Measurements from ENCODE around the gene NRXN3.

NRXN3 gene

DNA sequence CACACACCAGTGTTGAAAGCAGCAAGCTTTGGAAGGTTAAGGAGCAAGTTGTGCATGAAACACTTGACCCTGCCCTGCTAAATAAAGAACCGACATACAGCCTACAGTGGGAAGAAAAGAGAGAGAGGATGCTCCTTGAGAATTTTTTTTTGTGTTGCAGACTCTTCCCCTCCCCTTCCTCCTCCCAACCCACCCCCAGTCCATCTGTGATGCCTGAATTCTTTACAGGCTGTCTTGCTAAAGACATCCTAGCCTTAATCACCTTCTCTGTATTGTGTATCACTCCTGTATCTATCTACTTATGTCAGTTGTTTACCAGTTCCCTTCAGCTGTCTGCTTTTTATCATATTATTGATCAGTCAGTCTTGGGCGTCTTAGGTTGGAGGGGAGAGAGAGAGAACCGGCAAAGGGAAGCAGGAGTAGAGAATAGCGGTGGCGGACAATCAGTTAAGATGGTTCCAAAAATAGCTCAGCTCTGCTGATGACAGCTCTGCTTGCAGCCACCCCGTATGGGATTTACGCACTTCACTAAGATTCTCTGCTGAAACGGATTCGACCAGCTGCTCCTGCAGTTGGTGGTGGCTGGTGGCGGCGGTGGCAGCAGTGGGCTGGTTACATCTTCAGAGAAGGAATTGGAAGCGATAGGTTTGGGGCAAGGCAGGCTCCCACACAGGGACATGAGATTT lies 664.7 kb downstream of the NRXN3 start:
- Mint-ChIP-seq H3K4me1 (peaks cover 11% of the 10 kb centered on the region), H3K9me3 (no peaks in the 10 kb centered on the region), H3K4me3 (peak overlapping the region in 1 of 3 experiments; percentile 2), H3K27ac (no peak overlapping the region), H3K36me3 (ENCODE audit: low read depth) (no peaks in the 10 kb centered on the region), H3K27me3 (ENCODE audit: low read depth) (peaks cover 29% of the 10 kb centered on the region)
- TF ChIP-seq, protein P1, sequence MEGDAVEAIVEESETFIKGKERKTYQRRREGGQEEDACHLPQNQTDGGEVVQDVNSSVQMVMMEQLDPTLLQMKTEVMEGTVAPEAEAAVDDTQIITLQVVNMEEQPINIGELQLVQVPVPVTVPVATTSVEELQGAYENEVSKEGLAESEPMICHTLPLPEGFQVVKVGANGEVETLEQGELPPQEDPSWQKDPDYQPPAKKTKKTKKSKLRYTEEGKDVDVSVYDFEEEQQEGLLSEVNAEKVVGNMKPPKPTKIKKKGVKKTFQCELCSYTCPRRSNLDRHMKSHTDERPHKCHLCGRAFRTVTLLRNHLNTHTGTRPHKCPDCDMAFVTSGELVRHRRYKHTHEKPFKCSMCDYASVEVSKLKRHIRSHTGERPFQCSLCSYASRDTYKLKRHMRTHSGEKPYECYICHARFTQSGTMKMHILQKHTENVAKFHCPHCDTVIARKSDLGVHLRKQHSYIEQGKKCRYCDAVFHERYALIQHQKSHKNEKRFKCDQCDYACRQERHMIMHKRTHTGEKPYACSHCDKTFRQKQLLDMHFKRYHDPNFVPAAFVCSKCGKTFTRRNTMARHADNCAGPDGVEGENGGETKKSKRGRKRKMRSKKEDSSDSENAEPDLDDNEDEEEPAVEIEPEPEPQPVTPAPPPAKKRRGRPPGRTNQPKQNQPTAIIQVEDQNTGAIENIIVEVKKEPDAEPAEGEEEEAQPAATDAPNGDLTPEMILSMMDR (IDR thresholded peaks at IDR 0.05; ENCODE audit: unreplicated experiment in 3 of 3), result no peak

DNA sequence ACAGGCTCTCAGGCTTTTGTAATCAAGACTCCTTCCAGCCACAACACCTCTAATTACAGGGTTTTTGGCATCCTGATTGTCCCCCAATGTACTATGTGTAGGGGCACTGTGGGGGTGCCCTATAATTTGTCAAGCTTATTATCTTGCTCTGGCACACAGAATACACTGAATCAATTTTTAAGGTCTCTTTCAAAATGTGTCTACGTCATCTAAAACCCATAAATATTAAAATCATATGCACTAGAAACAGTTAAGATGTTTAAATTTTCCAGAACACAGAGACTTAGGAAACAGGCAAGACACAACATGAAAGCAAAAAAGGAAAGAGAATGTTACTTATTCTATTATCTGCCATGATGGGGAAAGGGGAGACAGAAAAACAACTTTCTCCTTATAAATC lies 665.7 kb downstream of the NRXN3 start:
- H3K27me3 Mint-ChIP-seq (ENCODE audit: low read depth), result peaks cover 29% of the 10 kb centered on the region
- peaks cover 11% of the 10 kb centered on the region for H3K4me1 Mint-ChIP-seq
- TF ChIP-seq, protein P1 (IDR thresholded peaks at IDR 0.05; ENCODE audit: unreplicated experiment in 3 of 3), result no peak
- no peaks in the 10 kb centered on the region for H3K36me3 Mint-ChIP-seq (ENCODE audit: low read depth)
- H3K9me3 Mint-ChIP-seq, result no peaks in the 10 kb centered on the region
- H3K27ac Mint-ChIP-seq, result no peak overlapping the region
- H3K4me3 Mint-ChIP-seq, result no peak overlapping the region

DNA sequence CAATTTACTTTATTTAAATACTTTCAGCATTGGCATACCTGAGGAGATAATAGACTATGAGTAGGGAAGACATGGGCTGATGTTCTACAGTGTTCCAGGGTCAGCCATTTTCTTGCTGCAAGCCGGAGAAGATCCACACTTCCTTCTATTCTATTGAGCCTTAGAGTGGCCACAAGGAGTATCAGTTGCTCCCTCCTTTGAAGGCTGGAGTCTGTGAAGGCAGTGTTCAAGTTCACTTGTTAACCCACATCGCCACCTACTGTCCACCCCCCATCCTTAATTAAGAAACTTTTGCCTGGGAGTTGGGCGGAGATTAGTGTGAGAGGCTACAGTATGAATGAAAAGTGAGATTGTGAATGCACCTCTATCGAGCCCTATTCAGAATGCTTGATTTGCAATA lies 666.6 kb downstream of the NRXN3 start:
- H3K27me3 Mint-ChIP-seq (ENCODE audit: low read depth), result peaks cover 29% of the 10 kb centered on the region
- H3K36me3 Mint-ChIP-seq (ENCODE audit: low read depth), result no peaks in the 10 kb centered on the region
- TF ChIP-seq, protein P1 (IDR thresholded peaks at IDR 0.05; ENCODE audit: unreplicated experiment in 3 of 3), result peak; percentile 23 to 59 (median 39)
- no peak overlapping the region for H3K4me3 Mint-ChIP-seq
- no peaks in the 10 kb centered on the region for H3K9me3 Mint-ChIP-seq
- H3K4me1 Mint-ChIP-seq, result peaks cover 11% of the 10 kb centered on the region
- H3K27ac Mint-ChIP-seq, result no peak overlapping the region

DNA sequence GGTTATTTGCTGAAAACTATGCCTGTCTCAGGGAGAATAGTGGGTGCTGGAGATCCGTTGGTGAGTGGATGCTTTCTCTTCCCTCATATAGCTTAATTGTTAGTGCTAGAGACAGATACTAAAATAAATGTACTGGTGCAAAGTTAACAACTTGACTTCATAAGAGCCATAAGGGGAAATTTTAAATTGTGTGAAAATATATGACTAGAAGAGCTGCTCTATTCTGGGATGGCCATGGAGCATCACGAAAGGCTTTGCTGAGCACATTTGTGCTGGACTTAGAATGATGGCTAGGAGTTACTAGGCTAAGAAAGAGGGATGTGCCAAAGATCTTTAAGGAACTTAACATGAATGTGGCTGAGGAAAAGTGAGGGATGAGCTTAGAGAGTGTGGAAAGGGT lies 668.8 kb downstream of the NRXN3 start:
- Mint-ChIP-seq H3K4me1 (peaks cover 11% of the 10 kb centered on the region), H3K4me3 (no peak overlapping the region), H3K27me3 (ENCODE audit: low read depth) (peaks cover 20% of the 10 kb centered on the region), H3K36me3 (ENCODE audit: low read depth) (no peaks in the 10 kb centered on the region), H3K27ac (no peak overlapping the region), H3K9me3 (no peaks in the 10 kb centered on the region)
- TF ChIP-seq, protein P1 (IDR thresholded peaks at IDR 0.05; ENCODE audit: unreplicated experiment in 3 of 3), result no peak

DNA sequence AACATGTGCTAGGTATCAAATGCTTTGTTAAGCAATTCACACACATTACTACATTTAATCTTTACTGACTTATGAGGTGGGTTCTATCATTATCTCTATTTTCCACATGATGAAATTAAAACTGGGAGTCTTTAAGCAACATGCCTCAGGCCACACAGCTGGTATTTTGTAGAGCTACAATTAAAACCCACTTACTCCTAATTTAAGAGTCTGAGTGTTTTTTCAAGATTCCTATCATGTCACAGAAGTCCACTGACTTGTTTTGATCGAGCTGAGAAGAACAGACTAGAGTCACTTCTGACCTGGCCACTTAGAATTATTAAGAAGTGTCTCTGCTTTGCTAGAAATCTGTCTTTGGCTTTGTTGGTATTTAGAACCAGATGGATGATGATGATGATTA lies 670.7 kb downstream of the NRXN3 start:
- H3K27ac Mint-ChIP-seq, result no peak overlapping the region
- no peak overlapping the region for H3K4me3 Mint-ChIP-seq
- H3K4me1 Mint-ChIP-seq, result no peaks in the 10 kb centered on the region
- peaks cover 11% of the 10 kb centered on the region for H3K27me3 Mint-ChIP-seq (ENCODE audit: low read depth)
- TF ChIP-seq, protein P1 (IDR thresholded peaks at IDR 0.05; ENCODE audit: unreplicated experiment in 3 of 3), result no peak
- H3K36me3 Mint-ChIP-seq (ENCODE audit: low read depth), result no peaks in the 10 kb centered on the region
- H3K9me3 Mint-ChIP-seq, result no peaks in the 10 kb centered on the region

DNA sequence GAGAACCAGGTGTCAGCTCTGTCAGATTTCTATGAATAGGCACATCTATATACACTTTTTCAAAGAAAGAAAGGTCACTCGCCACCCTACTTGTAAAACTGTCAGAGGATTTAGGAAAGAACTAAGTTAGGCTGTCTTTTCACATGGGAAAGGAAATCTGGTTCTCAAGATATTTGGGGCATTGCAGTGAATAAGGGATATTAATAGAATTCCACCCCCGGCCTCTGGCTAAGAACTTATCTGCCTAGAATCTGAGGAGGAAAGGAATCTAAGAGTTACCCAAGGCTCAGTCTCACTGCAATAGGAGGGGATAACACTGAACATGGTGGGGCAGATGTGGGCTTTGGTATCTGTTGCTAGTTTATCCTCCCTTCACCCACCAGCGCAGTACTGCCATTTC lies 677.6 kb downstream of the NRXN3 start:
- Mint-ChIP-seq H3K27ac (no peak overlapping the region), H3K4me1 (no peaks in the 10 kb centered on the region), H3K4me3 (no peak overlapping the region), H3K9me3 (no peaks in the 10 kb centered on the region), H3K36me3 (ENCODE audit: low read depth) (no peaks in the 10 kb centered on the region), H3K27me3 (ENCODE audit: low read depth) (peaks cover 3% of the 10 kb centered on the region)
- TF ChIP-seq, protein P1 (IDR thresholded peaks at IDR 0.05; ENCODE audit: unreplicated experiment in 3 of 3), result no peak
